Measurements from ENCODE around the gene PRR30.
A peak's percentile ranks its signal among the peaks of the same experiment; 100 is the strongest.

Gene PRR30

GRCh38 chr2:27143285-27143684 is 4.1 kb upstream of the PRR30 start:
- no peak overlapping the region for H3K9ac ChIP-seq (ENCODE audit: low read depth in 1 of 2, low read length in 2 of 2)
- no peak overlapping the region for H3K4me3 ChIP-seq (ENCODE audit: low read depth in 1 of 2, low read length in 2 of 2)
- H3K27ac ChIP-seq (ENCODE audit: low read depth, low read length), result no peak overlapping the region
- H3K36me3 ChIP-seq (ENCODE audit: control insufficient read depth in 1 of 2, insufficient read depth in 2 of 2, low read length in 2 of 2), result no peaks in the 10 kb centered on the region
- no peaks in the 10 kb centered on the region for H3K9me3 ChIP-seq (ENCODE audit: control insufficient read depth in 1 of 2, low read length in 2 of 2)
- no peaks in the 10 kb centered on the region for H3K4me1 ChIP-seq (ENCODE audit: control insufficient read depth in 1 of 2, insufficient read depth in 2 of 2, low read length in 2 of 2)
- no peaks in the 10 kb centered on the region for H3K27me3 ChIP-seq (ENCODE audit: control insufficient read depth in 1 of 2, insufficient read depth in 2 of 2, low read length in 2 of 2)

- Histone ChIP-seq H3K4me1 (ENCODE audit: control insufficient read depth in 1 of 2, insufficient read depth in 2 of 2, low read length in 2 of 2) (peaks cover 7% of the 10 kb centered on the region in 2 donors), H3K27me3 (ENCODE audit: control insufficient read depth in 1 of 2, insufficient read depth in 2 of 2, low read length in 2 of 2) (no peaks in the 10 kb centered on the region), H3K9me3 (ENCODE audit: control insufficient read depth in 1 of 2, low read length in 2 of 2) (no peaks in the 10 kb centered on the region), H3K4me3 (ENCODE audit: low read depth in 1 of 2, low read length in 2 of 2) (no peak overlapping the region), H3K9ac (ENCODE audit: low read depth in 1 of 2, low read length in 2 of 2) (no peak overlapping the region), H3K27ac (ENCODE audit: low read depth, low read length) (no peak overlapping the region), H3K36me3 (ENCODE audit: control insufficient read depth in 1 of 2, insufficient read depth in 2 of 2, low read length in 2 of 2) (no peaks in the 10 kb centered on the region)
These were observed 1.1 kb downstream of the PRR30 start for GRCh38 chr2:27138111-27138510.

DNA sequence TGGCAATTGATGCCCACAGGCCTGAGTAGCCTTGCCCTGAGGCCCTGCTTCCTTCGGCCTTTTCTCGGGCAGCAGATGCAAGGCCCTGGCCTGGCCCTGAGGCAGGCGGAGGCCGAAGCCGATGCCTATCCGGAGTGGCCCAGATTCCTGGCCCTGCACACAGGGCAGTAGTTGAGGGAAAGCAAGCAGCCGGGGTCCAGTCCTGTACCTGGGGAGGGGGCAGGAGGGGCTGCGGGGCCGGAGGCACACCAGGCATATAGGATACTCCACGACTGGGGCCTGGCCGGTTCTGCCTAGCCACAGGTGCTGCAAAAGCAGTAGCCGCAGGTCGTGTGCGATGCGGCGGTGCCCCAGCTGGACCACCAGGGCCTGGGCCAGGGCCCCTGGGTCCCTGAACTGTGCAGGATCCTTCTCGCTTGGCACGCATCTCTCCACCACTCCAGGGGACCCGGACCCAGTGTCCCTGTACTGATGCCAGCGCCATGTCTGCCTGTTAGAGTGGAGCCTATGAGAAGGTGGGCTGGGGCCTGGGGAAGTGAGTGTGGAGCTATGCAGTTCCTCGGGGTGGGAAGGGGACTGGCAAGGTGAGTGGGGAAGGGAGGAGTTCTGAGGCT is 1.8 kb downstream of the PRR30 start:
- no peaks in the 10 kb centered on the region for H3K27me3 ChIP-seq (ENCODE audit: control insufficient read depth in 1 of 2, insufficient read depth in 2 of 2, low read length in 2 of 2)

GRCh38 chr2:27136751-27137150 is 2.5 kb downstream of the PRR30 start:
- Histone ChIP-seq H3K27ac (ENCODE audit: low read depth, low read length) (no peak overlapping the region), H3K9ac (ENCODE audit: low read depth in 1 of 2, low read length in 2 of 2) (no peak overlapping the region), H3K9me3 (ENCODE audit: control insufficient read depth in 1 of 2, low read length in 2 of 2) (no peaks in the 10 kb centered on the region), H3K4me1 (ENCODE audit: control insufficient read depth in 1 of 2, insufficient read depth in 2 of 2, low read length in 2 of 2) (peaks cover 14% of the 10 kb centered on the region in 2 donors), H3K27me3 (ENCODE audit: control insufficient read depth in 1 of 2, insufficient read depth in 2 of 2, low read length in 2 of 2) (no peaks in the 10 kb centered on the region), H3K4me3 (ENCODE audit: low read depth in 1 of 2, low read length in 2 of 2) (no peak overlapping the region), H3K36me3 (ENCODE audit: control insufficient read depth in 1 of 2, insufficient read depth in 2 of 2, low read length in 2 of 2) (peaks cover 7 to 10% of the 10 kb centered on the region in 2 donors)

More for the DNA sequence above, 1.8 kb downstream of the PRR30 start:
- Histone ChIP-seq H3K9me3 (ENCODE audit: control insufficient read depth in 1 of 2, low read length in 2 of 2) (no peaks in the 10 kb centered on the region), H3K36me3 (ENCODE audit: control insufficient read depth in 1 of 2, insufficient read depth in 2 of 2, low read length in 2 of 2) (peaks cover under 1 to 5% of the 10 kb centered on the region in 2 donors), H3K4me1 (ENCODE audit: control insufficient read depth in 1 of 2, insufficient read depth in 2 of 2, low read length in 2 of 2) (peaks cover 14% of the 10 kb centered on the region in 2 donors), H3K9ac (ENCODE audit: low read depth in 1 of 2, low read length in 2 of 2) (no peak overlapping the region), H3K27ac (ENCODE audit: low read depth, low read length) (no peak overlapping the region), H3K4me3 (ENCODE audit: low read depth in 1 of 2, low read length in 2 of 2) (no peak overlapping the region)

DNA sequence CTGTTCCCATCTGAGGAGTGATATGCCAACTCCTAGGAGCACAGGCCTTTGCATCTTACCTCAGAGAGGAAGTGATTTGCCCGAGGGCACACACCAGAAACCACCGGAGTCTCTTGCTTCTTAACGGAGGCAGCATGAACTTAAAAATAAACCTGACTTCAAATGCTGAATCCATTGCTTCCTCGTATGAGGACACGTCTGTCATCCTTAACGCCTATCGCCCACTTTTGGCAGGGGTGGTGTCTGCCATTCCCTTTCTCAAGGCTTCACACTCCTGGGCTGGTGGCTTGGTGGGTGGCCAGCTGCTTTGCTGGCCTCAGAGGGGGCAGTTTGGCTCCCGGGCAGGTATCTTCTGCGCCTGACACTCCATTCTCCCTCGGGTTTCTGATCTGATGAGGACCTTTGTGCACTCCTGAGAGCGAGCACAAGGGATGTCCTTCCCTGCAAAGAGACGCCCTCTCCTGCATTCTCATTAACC is 3.7 kb downstream of the PRR30 start:
- Histone ChIP-seq H3K4me1 (ENCODE audit: control insufficient read depth in 1 of 2, insufficient read depth in 2 of 2, low read length in 2 of 2) (peaks cover 14% of the 10 kb centered on the region in 2 donors), H3K27me3 (ENCODE audit: control insufficient read depth in 1 of 2, insufficient read depth in 2 of 2, low read length in 2 of 2) (no peaks in the 10 kb centered on the region), H3K27ac (ENCODE audit: low read depth, low read length) (no peak overlapping the region), H3K4me3 (ENCODE audit: low read depth in 1 of 2, low read length in 2 of 2) (no peak overlapping the region), H3K9me3 (ENCODE audit: control insufficient read depth in 1 of 2, low read length in 2 of 2) (no peaks in the 10 kb centered on the region), H3K36me3 (ENCODE audit: control insufficient read depth in 1 of 2, insufficient read depth in 2 of 2, low read length in 2 of 2) (peaks cover 19 to 20% of the 10 kb centered on the region in 2 donors), H3K9ac (ENCODE audit: low read depth in 1 of 2, low read length in 2 of 2) (no peak overlapping the region)

- no peaks in the 10 kb centered on the region for H3K9me3 ChIP-seq (ENCODE audit: control insufficient read depth in 1 of 2, low read length in 2 of 2)
- peak overlapping the region; percentile 53 to 80 for H3K4me3 ChIP-seq (ENCODE audit: low read depth in 1 of 2, low read length in 2 of 2)
- H3K4me1 ChIP-seq (ENCODE audit: control insufficient read depth in 1 of 2, insufficient read depth in 2 of 2, low read length in 2 of 2), result peaks cover 14% of the 10 kb centered on the region in 2 donors
- H3K27ac ChIP-seq (ENCODE audit: low read depth, low read length), result no peak overlapping the region
- H3K36me3 ChIP-seq (ENCODE audit: control insufficient read depth in 1 of 2, insufficient read depth in 2 of 2, low read length in 2 of 2), result peaks cover 23 to 26% of the 10 kb centered on the region in 2 donors
- peak overlapping the region in 1 of 2 donors; percentile 18 for H3K9ac ChIP-seq (ENCODE audit: low read depth in 1 of 2, low read length in 2 of 2)
- no peaks in the 10 kb centered on the region for H3K27me3 ChIP-seq (ENCODE audit: control insufficient read depth in 1 of 2, insufficient read depth in 2 of 2, low read length in 2 of 2)
These were observed 4.3 kb downstream of the PRR30 start for GRCh38 chr2:27134781-27135477.

- peak within 1 kb of the TSS; percentile 80 to 90 for H3K4me3 ChIP-seq (ENCODE audit: low read depth in 1 of 2, low read length in 2 of 2)
- peak within 1 kb of the TSS; percentile 81 to 91 for H3K9ac ChIP-seq (ENCODE audit: low read depth in 1 of 2, low read length in 2 of 2)
- peaks cover 23 to 33% of the 10 kb centered on the region in 2 donors for H3K36me3 ChIP-seq (ENCODE audit: control insufficient read depth in 1 of 2, insufficient read depth in 2 of 2, low read length in 2 of 2)
- no peaks in the 10 kb centered on the region for H3K9me3 ChIP-seq (ENCODE audit: control insufficient read depth in 1 of 2, low read length in 2 of 2)
- H3K4me1 ChIP-seq (ENCODE audit: control insufficient read depth in 1 of 2, insufficient read depth in 2 of 2, low read length in 2 of 2), result peaks cover 14% of the 10 kb centered on the region in 2 donors
- H3K27me3 ChIP-seq (ENCODE audit: control insufficient read depth in 1 of 2, insufficient read depth in 2 of 2, low read length in 2 of 2), result no peaks in the 10 kb centered on the region
- peak within 1 kb of the TSS; percentile 6 for H3K27ac ChIP-seq (ENCODE audit: low read depth, low read length)
These were observed 5.1 kb downstream of the PRR30 start, which contains the start of gene PREB for GRCh38 chr2:27133905-27134780. Gene PREB (minus strand): TSS chr2:27134636. CDS start chr2:27134421, 215 bp downstream.

DNA sequence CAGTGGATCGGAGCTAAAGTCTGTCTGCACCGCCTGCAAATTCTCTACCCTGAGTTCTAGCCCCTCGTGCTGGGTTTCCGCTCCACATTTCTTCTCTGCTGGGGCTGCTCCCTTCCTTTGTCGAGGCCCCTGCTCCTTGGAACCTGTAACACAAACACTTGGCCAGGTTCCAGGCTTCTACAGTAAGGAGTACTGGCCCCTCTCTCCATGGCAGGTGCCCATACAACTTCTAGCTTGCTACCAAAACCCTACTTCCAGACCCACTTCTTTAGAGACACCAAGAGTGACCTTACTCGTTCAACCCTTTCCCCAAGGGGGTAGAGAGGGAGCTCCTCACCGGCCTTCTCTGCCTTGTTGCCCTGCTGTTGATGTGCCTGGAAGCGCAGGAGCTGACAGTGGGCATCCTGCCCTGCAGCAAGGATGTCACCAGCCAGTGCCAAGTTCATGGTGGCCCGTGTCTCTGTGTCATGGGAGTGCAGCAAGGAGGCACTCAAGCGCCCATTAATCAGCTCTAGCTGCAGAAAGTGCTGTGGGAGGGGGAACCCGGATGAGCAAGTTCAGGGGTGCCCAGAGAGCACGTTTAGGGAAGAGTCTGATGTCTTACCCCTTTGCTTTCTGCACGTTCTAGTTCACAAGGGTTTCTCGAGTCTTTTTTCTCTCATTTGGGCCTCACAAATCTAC is 5.9 kb downstream of the PRR30 start:
- H3K4me3 ChIP-seq (ENCODE audit: low read depth in 1 of 2, low read length in 2 of 2), result peak overlapping the region; percentile 80 to 90
- H3K36me3 ChIP-seq (ENCODE audit: control insufficient read depth in 1 of 2, insufficient read depth in 2 of 2, low read length in 2 of 2), result peaks cover 23 to 37% of the 10 kb centered on the region in 2 donors
- H3K27me3 ChIP-seq (ENCODE audit: control insufficient read depth in 1 of 2, insufficient read depth in 2 of 2, low read length in 2 of 2), result no peaks in the 10 kb centered on the region
- H3K4me1 ChIP-seq (ENCODE audit: control insufficient read depth in 1 of 2, insufficient read depth in 2 of 2, low read length in 2 of 2), result peaks cover 14% of the 10 kb centered on the region in 2 donors
- H3K9me3 ChIP-seq (ENCODE audit: control insufficient read depth in 1 of 2, low read length in 2 of 2), result no peaks in the 10 kb centered on the region
- peak overlapping the region; percentile 81 to 91 for H3K9ac ChIP-seq (ENCODE audit: low read depth in 1 of 2, low read length in 2 of 2)
- H3K27ac ChIP-seq (ENCODE audit: low read depth, low read length), result no peak overlapping the region

GRCh38 chr2:27131429-27131828 is 7.8 kb downstream of the PRR30 start:
- Histone ChIP-seq H3K9me3 (ENCODE audit: control insufficient read depth in 1 of 2, low read length in 2 of 2) (no peaks in the 10 kb centered on the region), H3K9ac (ENCODE audit: low read depth in 1 of 2, low read length in 2 of 2) (no peak overlapping the region), H3K27ac (ENCODE audit: low read depth, low read length) (no peak overlapping the region), H3K27me3 (ENCODE audit: control insufficient read depth in 1 of 2, insufficient read depth in 2 of 2, low read length in 2 of 2) (no peaks in the 10 kb centered on the region), H3K4me3 (ENCODE audit: low read depth in 1 of 2, low read length in 2 of 2) (no peak overlapping the region), H3K4me1 (ENCODE audit: control insufficient read depth in 1 of 2, insufficient read depth in 2 of 2, low read length in 2 of 2) (peaks cover 14% of the 10 kb centered on the region in 2 donors), H3K36me3 (ENCODE audit: control insufficient read depth in 1 of 2, insufficient read depth in 2 of 2, low read length in 2 of 2) (peaks cover 23 to 37% of the 10 kb centered on the region in 2 donors)
